ENCODE results near the gene GLDN.

GLDN gene

GRCh38 chr15:51448622-51449399, 107.4 kb downstream of the GLDN start:
- DNase-seq: no peak

DNA sequence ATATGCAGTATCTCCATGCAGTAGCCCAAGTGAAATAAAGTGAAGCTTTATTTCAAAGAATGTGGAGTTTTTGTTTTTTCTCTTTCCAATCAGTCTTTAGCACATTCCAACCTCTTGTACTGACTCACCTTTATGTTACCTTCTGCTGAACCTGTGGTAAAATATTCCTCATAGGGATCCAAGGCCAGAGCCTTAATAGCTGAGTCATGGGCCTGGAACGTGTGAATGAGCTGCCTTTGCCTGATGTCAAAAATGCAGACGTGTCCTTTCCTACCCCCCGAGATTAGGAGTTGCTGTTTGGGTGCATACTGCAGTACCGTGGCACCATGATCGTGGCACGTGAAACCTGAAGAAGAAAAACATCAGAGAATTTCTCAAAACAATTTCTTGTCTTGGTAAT, 108.5 kb downstream of the GLDN start:
- no peak for DNase-seq
